NCI-H1694 treated with DMSO at 0.1 percent for 48 hours (cell line): ENCODE data around the gene OBSCN.

Experiments
- DNase-seq: peaks from one replicate; lab custom pipeline; 2025; lab: John Stamatoyannopoulos, UW

Gene OBSCN

DNA sequence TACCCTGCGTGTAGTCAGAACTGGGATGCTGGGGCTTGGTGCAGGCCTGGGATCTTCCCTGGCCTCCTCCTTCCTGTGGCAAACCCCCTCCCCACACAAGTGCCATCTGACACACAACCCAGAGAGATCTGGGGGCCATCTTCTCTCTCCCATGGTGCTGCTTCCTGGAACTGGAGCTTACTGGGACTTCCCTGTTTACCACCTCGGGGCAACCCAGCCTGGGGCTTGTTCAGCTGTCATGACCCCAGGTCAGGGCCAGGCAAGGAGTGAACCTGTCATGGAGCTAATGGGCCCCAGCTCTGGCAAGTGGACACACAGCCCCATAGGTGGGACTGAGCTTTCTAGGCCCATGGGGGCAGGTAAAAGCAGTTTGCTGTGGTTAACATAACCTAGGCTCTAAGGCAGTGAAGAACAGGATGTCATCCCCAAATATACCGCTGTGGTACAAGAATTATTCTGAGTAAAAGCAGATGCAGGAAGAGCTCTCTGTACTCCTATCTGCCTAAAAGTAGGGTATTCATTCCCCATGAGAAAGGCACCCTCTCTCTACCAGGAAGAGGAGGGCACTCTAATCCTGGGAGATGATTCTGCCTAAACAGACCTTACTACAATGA lies 196.4 kb downstream of the OBSCN start:
- no peak for DNase-seq

DNA sequence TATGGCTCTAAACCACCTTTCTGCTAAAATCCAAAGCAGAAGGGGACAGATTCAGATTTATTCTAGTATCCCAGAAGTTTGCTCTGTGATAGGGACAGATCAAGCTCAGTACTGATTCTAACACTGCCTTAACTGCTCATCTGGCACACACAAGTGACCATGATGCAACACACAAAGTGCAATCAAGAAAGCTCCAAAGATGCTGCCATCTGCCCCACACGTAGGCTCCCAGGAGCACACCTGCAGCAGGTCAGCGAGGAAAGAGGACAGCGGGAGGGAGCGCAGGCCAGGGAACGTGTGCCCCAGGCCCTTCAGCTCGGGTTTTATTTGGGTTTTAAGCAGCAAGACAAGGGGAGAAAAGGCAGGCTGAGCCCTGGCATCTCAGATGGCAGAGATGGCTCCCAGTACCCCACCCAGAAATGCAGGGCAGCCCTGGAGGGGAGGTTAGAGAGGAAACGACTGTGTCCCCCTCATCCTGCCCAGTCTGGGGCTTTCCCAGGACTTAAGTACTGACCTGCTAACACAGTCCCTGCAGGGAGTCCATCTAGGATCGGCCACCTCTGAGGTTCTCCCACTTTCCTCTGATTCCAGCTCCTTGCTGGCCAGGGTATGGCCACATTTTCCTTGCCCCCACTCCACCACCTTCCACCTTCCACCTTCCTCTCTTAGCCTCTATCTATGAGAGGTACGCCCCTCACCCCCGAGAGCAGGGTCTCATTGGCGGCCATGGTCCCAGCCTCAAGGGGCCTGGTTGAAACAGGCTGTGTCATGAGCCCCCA lies 197.5 kb downstream of the OBSCN start:
- no peak for DNase-seq

DNA sequence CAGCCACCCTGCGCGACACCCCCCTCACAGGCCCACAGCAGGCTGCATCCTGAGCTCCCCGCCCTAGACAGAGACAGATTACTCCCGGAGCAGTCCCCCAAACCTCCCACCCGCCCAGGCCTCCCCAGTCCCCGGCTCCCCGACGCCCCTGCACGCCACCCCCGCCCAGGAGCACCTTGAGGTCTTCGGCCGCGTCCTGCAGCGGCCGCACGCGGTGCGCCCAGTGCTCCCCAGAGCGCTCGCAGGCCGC lies 198.1 kb downstream of the OBSCN start:
- no peak for DNase-seq

DNA sequence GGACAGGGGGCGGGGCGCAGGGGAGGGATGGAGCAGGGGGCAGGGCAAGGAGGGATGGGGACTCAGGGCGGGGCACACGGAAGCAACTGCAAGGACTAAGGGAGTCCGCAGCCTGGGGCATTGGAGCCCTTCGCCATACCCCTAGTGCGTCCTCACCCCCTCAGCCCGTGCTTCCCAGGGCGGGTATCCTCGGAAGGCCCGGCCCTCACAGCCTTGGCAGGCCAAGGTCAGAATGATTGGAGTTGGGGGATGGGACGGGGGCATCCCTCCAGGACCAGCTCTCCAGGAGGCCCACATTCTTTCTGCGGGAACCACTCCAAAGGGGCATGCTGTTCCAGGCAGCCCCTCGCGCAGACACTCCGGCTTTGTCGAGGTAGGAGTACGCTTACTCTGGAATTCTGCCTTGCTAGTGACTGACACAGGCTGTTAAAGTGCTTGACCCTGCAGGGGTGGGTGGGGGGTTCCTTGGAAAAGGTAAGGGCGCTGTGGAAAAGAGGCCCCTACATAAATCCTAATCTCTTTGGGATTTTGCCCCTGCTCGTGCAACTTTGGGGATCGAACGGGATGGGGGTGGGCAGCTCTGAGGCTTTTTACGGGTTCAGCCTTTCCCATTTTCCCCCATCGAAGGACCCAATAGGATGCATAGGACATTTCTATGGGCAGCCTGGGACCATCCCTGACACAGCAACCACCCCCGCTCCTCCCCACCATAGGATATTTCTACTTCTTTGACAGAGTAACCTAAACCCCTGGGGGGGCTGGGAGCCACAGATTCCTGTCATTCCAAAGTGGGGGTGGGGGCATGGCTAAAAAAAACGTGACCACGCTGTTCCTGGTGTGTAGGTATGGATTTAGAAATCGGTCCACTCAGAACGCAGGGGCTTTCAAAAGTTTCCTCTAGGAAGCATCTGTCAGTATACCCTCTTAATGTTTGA lies 199.5 kb downstream of the OBSCN start:
- DNase-seq: no peak

DNA sequence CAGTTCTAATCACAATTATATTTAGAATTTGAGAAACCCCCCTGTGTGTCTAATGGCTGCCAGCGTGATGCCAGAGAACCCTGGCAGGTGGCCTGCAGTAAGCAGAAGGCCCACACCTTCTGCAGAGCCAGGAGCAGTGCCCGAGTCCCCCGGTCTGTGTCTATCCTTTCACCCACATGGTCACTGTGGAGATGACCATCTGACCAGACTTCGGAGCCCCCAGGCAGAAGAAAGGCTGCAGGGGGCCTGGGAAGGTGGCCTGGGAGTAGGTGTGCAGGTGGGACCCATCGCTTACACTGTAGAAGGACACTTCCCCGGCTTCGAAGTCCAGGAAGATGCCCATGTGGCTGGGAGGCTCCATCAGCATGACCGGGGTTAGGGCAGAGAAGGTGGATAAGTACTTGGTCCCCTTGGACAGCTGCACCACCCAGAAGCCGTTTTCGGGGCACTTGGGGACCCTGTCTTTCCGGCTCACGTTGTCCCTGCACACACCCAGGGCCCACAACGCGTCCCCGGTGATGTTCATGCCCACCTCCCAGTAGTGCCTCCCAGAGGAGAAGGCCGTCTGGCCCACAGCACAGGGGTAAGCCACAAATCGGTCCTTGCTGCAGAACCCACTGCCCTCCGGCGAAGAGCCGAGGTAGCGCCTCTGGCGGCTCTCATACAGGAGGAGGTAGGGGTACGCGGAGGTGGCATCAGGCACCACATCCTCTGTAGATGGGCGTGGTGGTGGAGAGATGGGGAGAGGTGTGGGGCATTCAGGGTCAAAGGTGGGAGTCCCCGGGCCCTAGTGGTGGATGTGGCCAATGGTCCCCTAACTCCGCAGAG lies 200.4 kb downstream of the OBSCN start:
- DNase-seq: no peak

DNA sequence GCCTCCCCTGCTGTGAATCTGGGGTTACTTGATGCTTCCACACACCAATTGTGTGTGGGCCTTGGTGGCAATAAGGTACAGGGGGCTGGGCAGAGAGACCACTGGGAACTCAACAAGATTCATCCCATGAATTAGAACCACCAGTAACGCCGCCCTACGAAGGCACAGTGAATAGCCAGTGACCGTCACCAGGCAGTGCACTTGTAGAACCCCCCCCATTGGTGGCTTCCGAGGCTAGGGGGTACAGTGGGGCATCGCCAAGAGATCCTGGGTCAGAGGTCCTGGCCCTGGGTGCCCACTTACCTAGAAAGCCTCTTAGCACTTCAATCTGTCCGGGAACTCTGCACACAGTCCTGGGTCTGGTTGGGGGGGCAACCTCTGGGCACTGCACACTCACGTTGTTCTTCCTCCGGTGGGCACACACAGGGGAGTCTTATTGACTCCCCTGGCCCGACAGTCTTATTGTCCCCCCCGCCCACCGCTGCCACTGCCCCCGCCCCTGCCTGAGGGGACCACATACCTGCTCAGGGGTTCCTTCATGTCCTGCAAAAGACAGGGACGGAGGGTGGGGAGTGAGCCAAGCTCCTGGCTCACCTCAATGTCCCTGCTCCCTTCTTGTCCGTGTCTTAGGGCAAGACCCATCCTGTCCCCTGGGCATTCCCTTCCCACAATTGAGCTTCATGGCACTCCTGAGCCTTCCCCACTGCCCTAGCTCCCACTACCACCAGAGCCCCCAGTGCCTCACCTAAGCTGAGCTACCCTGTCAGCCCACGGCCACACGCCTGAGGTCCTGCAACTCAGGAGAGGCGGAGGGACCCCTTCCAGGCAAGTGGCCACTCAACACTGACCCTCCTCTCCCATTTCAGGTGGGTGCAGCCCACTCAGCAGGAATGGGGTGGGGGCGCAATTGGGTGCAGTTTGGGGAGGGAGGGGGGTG lies 201.3 kb downstream of the OBSCN start:
- DNase-seq: no peak

DNA sequence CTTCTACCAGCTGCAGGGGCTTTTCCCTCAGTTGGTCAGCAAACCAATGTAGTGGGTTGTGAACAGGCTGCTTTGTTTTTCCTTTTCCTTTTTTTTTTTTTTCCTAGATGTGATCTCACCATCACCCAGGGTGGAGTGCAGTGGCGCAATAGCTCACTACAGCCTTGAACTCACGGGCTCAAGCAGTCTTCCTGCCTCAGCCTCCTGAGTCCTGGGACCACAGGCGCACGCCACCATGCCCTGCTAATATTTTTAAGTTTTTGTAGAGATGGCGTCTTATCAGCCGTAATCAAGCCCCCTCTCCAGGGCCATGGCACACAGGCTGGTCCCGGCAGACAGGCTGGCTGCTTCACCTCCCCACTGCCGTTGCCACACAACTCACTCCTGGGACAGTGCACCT lies 202.2 kb downstream of the OBSCN start:
- no peak for DNase-seq

DNA sequence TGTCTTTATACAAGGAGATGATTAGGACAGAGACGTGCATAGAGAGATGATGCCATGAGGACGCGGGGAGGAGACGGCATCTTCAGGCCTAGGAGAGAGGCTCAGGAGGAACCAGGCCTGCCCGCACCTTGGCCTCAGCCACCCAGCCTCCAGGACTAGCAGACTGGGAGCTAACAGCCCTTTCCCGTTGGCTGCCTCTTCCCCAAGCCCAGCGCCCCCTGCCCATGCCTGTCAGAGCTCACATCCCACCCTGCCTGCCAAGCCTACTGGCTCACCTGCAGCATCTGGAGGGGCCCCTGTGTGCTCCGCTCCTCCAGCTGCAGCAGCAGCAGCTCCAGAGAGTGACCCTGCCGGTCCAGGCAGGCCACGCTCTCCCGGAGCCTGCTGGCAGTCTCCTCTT lies 202.8 kb downstream of the OBSCN start:
- no peak for DNase-seq

DNA sequence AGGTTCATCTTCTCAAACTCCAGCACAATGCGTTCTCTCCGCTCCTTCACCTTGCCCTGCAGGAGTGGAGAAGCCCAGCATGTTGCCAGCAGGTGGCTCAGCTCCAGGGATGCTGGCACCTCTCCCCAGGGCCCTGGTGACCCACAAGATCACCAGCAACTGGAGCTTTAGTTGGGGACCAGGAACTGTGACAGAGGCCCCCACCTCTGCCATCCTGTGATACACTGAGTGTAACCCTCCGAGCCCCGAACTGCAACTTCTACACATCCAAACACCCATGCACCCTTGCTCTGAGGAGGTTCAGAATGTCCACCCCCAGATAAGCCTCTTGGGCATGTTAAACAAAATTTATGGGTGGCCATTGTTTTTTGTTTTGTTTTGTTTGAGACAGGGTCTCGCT lies 203.3 kb downstream of the OBSCN start:
- no peak for DNase-seq

DNA sequence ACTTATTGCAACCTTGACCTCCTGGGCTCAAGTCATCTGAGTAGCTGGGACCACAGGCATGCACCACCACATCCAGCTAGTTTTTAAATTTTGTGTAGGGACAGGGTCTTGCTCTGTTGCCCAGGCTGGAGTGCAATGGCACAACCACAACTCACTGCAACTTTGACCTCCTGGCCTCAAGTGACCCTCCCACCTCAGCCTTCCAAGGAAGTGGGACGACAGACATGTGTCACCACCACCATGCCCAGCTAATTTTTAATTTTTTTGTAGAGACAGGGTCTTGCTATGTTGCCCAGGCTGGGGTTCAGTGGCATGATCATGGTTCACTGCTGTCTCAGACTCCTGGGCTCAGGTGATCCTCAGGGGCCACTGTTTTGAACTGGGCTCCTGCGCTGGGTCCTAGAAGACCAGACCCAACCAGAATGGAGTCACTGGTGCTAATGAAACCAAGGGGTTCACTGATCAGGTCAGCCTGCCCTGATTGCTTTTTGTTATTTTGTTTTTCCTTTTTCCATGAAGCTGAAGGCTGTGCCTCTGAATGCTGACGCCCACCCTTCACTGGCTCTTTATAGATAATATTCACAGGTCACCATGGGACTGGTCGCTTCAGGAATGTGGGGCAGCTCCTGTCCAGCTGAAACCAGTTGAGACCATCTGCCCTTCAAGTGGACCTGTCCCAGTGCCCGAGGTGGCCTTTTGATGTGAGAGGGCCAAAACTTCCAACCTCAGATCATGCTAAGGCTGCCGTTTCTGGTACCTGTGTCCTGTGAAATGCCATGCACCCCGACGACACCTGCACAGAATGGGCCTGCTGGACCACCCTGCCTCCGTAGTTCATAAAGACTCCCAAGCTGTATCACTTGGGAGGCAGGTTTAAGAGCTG lies 203.9 kb downstream of the OBSCN start:
- no peak for DNase-seq

DNA sequence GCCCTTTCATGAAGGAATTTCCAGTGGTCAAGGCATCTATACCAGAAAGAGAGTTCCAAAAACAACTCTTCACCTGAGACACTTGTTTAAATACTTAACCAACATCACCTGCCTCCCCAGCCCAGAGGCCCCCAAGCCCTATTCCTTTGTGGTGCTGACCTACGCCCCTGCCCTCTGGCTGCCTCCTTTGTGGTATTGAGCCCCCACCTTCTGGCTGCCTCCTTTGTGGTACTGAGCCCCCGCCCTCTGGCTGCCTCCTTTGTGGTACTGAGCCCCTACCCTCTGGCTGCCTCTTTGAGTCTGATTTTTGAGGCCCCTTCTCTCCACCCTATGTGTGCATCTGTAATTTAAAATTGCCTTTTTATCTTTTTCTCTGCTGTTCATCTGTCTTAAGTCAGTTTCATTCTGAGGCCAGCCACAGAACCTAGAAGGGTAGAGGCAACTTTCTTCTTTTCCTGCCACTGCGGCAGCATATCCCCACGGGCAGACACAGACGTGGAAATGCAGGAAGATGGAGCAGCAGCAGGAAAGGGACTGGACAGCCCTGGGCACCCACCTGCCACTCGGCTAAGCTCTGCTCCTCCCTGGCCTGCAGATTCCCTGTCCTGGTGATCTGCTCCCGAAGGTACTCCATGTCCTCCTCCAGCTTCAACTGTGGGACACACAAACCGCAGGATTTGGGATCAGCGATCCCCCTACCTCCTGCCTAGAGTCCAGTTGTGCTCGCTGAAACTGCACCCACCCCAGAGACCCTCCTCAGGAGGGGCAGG lies 205.6 kb downstream of the OBSCN start:
- DNase-seq: no peak

DNA sequence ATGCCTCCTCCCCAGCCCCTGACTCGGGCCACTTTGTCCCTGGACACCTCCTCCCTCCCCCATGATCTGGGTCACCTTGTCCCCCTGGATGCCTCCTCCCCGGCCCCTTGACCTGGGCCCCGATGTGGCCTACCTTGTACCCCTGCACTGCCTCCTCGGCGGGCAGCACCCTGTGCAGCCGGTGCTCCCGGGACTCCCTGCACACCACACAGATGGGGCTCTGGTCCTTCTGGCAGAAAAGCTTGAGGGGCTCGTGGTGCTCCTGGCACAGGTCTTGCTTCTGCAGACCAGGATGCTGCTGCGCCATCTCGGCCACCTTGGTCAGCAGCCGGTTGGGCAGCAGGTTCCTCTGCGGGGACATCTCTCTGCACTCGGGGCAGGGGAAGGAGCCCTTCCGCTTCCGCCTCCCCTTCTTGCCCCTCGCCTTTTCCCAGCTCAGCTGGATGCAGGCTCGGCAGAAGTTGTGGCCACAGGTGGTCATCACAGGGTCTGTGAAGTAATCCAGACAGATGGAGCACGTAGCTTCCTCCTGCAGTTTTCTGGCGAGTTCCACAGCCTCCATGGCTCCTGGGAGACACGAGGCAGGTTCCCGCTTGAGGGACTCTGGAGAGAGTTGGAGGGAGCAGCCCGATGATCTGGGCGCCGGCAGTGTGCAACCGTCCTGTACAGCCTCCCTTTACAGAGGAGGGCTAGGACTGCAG lies 206.8 kb downstream of the OBSCN start:
- no peak for DNase-seq

DNA sequence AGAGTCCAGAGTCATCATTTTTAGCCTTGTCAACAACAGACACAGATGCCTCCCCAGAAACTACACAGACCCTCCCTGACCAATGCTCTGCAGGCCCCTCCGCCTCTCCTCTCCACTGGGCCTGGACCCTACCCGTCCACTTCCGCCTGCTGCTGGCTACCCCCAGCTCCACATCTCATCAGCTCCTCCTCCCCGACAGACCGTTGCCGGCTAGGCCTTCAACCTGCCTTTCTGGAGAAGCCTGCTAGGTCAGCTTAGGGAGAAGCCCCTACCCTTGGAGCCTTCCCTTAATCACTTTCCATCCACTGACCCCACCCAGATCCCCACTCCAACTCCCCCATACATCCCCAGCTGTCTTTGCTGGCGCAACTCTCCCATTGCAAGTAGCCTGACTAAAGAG lies 207.4 kb downstream of the OBSCN start:
- DNase-seq: no peak

DNA sequence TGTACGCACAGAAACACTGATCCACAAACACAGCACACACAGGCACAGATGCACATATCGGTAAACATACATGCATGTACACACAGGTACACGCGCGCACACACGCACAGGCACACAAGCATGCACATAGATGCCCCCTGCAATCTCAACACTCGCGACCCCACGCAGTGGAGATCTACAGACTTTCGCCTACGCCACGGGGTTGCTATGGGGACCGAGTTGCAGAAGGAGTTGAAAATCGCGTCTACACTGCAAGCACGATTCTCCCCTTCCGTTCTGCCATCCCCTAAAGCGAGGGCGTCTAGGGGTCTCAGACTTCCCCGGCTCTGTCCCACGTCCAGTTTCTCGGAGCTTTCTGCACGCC lies 208.0 kb downstream of the OBSCN start:
- DNase-seq: no peak

DNA sequence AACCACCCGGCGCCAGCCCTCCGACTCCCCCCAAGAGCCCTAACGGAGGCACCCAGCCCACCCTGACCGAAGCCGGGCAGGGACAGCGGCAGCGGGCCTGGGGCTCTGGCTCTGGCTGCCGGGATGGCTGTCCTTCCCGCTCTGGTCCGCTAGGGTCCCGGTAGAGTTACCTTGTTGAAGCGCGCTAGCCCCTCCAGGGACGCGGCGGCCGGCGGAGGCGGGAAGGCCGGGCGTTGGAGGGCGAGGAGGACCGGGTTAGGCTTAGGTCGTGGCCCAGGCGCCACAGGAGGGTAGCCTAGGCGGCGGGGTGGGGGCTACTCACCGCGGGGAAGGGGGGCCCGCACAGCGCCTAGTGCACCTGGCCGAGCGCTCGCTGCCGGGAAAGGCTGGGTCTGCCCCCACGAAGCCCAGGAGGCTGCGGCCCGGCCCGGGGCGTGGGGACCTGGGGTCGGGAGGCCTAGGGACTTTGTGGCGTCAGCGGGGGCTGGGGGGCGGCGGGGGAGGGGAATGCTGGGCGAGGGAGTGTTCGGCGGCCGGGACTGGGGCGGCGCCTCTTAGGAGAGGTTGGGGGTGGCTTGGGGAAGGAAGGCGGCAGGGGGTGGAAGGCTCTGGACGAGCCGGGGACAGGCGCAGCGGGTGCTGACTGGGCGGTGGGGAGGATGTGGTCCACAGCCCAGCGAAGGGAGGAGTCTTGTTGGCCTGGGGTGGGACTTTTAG lies 208.5 kb downstream of the OBSCN start, which contains the start of gene TRIM17:
TSS of gene TRIM17 (minus strand) at position 645 of the 717 bp plus-strand sequence. CDS start 1,789 bp downstream, outside the sequence.
- DNase-seq: no peak

DNA sequence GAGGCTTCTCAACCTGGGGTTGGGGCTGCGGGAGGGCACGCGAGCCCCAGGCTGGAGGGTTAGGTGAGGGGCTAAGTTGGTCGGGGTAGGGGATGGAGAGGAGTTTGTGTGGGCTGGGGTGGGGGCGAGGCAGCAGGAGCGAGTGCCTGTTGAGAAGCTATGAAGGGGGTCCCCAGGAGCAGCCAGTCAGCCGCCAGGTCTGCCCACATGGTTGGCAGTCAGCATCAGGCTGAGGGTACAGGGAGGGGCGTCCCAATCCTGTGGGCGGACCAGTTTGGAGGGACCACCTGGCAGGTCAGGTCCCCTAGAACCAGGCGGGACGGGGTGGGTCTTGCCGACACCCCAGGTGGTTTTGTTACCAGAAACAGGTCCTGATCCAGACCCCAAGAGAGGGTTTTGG lies 209.2 kb downstream of the OBSCN start:
- DNase-seq: no peak

DNA sequence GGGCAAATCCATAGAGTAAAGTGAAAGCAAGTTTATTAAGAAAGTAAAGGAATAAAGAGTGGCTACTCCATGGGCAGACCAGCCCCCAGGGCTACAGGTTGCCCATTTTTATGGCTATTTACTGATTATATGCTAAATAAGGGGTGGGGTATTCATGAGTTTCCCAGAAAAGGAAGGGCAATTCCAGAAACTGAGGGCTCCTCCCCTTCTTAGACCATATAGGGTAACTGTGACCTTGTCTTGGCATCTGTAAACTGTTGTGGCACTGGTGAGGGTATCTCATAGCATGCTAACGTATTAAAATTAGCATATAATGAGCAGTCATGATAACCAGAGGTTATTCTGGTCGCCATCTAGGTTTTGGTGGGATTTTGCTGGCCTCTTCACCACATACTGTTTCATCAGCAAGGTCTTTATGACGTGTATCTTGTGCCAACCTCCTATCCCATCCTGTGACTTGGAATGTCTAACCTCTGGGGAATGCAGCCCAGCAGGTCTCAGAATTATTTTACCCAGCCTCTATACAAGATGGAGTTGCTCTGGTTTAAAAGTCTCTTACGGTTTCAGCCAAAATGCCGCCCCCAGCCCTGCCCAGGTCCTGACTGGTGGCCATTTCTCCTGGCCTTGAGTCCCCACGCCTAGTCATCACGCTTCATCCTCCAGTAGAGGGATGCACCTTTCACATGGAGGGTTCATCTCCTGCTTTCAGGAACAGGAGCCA lies 209.8 kb downstream of the OBSCN start:
- DNase-seq: no peak
